CD14-positive monocyte (primary cell): ENCODE data around the gene ZDHHC17. TPM values are rescaled to one million over a fixed set of nuclear protein-coding genes. Genes with fewer than 3 reads are reported as not detected.

Source experiments
- DNase-seq, 3 donors: peaks; one replicate each; pipeline ENCODE4 v3.0.0-alpha.2; 2011 to 2022
- H2AFZ ChIP-seq: 2 replicates; pipeline ENCODE4 v1.6.0; 2012; ENCODE audit warnings: mild to moderate bottlenecking, low read depth, low read length, inconsistent platforms; ENCODE audit not compliant: insufficient read depth, poor library complexity, severe bottlenecking
- H3K27ac ChIP-seq, 2 donors: 1 replicate in 1 of 2; 2 replicates in 1 of 2; pipeline ENCODE4 v1.5.1; 2012 to 2013; ENCODE audit warnings: low read length in 2 of 2, control low read depth in 1 of 2, inconsistent platforms in 1 of 2, low read depth in 1 of 2, mild to moderate bottlenecking in 1 of 2
- H3K27me3 ChIP-seq, 2 donors: one replicate each; pipeline versions ENCODE4 v1.6.0 to v1.6.1; 2011 to 2013; ENCODE audit warnings: low read length in 2 of 2; ENCODE audit not compliant: control insufficient read depth in 2 of 2, insufficient read depth in 2 of 2
- H3K36me3 ChIP-seq, 2 donors: replicated peaks in 1 of 2; 1 replicate in 1 of 2; 2 replicates in 1 of 2; pipeline versions ENCODE4 v1.5.1 to v1.6.1; 2012 to 2013; ENCODE audit warnings: low read length in 2 of 2, control low read depth in 1 of 2, inconsistent platforms in 1 of 2, mild to moderate bottlenecking in 1 of 2; ENCODE audit not compliant: insufficient read depth in 2 of 2, control insufficient read depth in 1 of 2
- H3K4me1 ChIP-seq, 2 donors: 1 replicate in 1 of 2; 2 replicates in 1 of 2; pipeline versions ENCODE4 v1.5.1 to v1.6.1; 2012 to 2013; ENCODE audit warnings: low read length in 2 of 2, control low read depth in 1 of 2, inconsistent platforms in 1 of 2, mild to moderate bottlenecking in 1 of 2, moderate library complexity in 1 of 2; ENCODE audit not compliant: insufficient read depth in 2 of 2, control insufficient read depth in 1 of 2
- H3K4me2 ChIP-seq: replicated peaks from 2 replicates; pipeline ENCODE3; 2012; ENCODE audit warnings: low read length, moderate library complexity, mild to moderate bottlenecking; ENCODE audit not compliant: poor library complexity, severe bottlenecking; ENCODE audit errors: extremely low read depth
- H3K4me3 ChIP-seq, 3 experiments: fragments of 200-600 bp in 1 of 3; sonication (generic) in 1 of 3; replicated peaks in 1 of 3; 1 replicate in 2 of 3; 2 replicates in 1 of 3; pipeline ENCODE4 v1.5.1; 2011 to 2013; ENCODE audit warnings: low read length in 3 of 3, mild to moderate bottlenecking in 3 of 3, control low read depth in 2 of 3, low read depth in 2 of 3, inconsistent platforms in 1 of 3, moderate library complexity in 1 of 3
- H3K79me2 ChIP-seq: 2 replicates; pipeline ENCODE4 v1.6.0; 2012; ENCODE audit warnings: mild to moderate bottlenecking, control low read depth, inconsistent platforms, low read length, moderate library complexity; ENCODE audit not compliant: insufficient read depth
- H3K9ac ChIP-seq: 2 replicates; pipeline ENCODE4 v1.6.0; 2017; ENCODE audit warnings: low read length, mild to moderate bottlenecking; ENCODE audit not compliant: insufficient read depth, poor library complexity, severe bottlenecking
- H3K9me3 ChIP-seq, 2 donors: replicated peaks in 1 of 2; 1 replicate in 1 of 2; 2 replicates in 1 of 2; pipeline versions ENCODE4 v1.5.1 to v1.6.1; 2012 to 2013; ENCODE audit warnings: low read length in 2 of 2, control low read depth in 1 of 2; ENCODE audit not compliant: control insufficient read depth in 1 of 2, insufficient read depth in 1 of 2
- H4K20me1 ChIP-seq: 2 replicates; pipeline ENCODE4 v1.6.0; 2012; ENCODE audit warnings: mild to moderate bottlenecking, low read length, control low read depth, moderate library complexity; ENCODE audit not compliant: insufficient read depth
- H3K27ac Mint-ChIP-seq, 7 donors: one replicate each; pipeline ENCODE4 v1.8.0; 2020; ENCODE audit warnings: mild to moderate bottlenecking in 7 of 7, mixed read lengths in 7 of 7, moderate library complexity in 6 of 7, inconsistent platforms in 2 of 7
- H3K27me3 Mint-ChIP-seq, 3 donors: one replicate each; pipeline ENCODE4 v1.8.0; 2021 to 2022; ENCODE audit warnings: low read depth in 3 of 3, mild to moderate bottlenecking in 3 of 3, mixed read lengths in 3 of 3, moderate library complexity in 3 of 3, inconsistent platforms in 1 of 3
- H3K36me3 Mint-ChIP-seq, 2 donors: one replicate each; pipeline ENCODE4 v1.8.0; 2020; ENCODE audit warnings: mixed read lengths in 2 of 2, inconsistent platforms in 1 of 2, mild to moderate bottlenecking in 1 of 2
- H3K4me1 Mint-ChIP-seq: one replicate; pipeline ENCODE4 v1.8.0; 2020; ENCODE audit warnings: mild to moderate bottlenecking, mixed read lengths
- H3K4me3 Mint-ChIP-seq, 2 donors: one replicate each; pipeline ENCODE4 v1.8.0; 2020; ENCODE audit warnings: mild to moderate bottlenecking in 2 of 2, mixed read lengths in 2 of 2, moderate library complexity in 1 of 2
- H3K9me3 Mint-ChIP-seq, 7 donors: one replicate each; pipeline ENCODE4 v1.8.0; 2020 to 2022; ENCODE audit warnings: mixed read lengths in 7 of 7, mild to moderate bottlenecking in 6 of 7, moderate library complexity in 6 of 7, inconsistent platforms in 2 of 7
- WGBS: methylation state at CpG from one replicate; pipeline ENCODE4 v1.1.5; 2013; ENCODE audit warnings: missing lambda C conversion rate; ENCODE audit not compliant: insufficient coverage; 5-methylcytosine and 5-hydroxymethylcytosine counted together
- intact Hi-C, 2 donors: fragments of 100-400 bp; cut with micrococcal nuclease; formaldehyde crosslinking; loops; one replicate each; pipeline versions ENCODE4 v1.15.0 to v1.15.1; 2023
- polyA plus RNA-seq, 3 donors: library from polyadenylated mRNA; depleted of rRNA in 1 of 3; unstranded in 2 of 3; stranded (reverse) in 1 of 3; fragments of 300-500 nt in 2 of 3; fragments of >200 nt in 1 of 3; fragmentation: Illumina TruSeq in 2 of 3; gene quantifications; 1 replicate in 2 of 3; 2 replicates in 1 of 3; pipeline ENCODE4 v1.2.3, GENCODE V29; 2012 to 2021
- TF ChIP-seq, protein P1 (sequence below): fragments of 200-600 bp; IDR thresholded peaks from one replicate; pipeline ENCODE4 v1.8.0; 2022; ENCODE audit warnings: antibody characterized with exemption, mild to moderate bottlenecking

The ZDHHC17 gene
- polyA plus RNA-seq, 3 donors = 4.6 to 31.4 (median 9.3) TPM

DNA sequence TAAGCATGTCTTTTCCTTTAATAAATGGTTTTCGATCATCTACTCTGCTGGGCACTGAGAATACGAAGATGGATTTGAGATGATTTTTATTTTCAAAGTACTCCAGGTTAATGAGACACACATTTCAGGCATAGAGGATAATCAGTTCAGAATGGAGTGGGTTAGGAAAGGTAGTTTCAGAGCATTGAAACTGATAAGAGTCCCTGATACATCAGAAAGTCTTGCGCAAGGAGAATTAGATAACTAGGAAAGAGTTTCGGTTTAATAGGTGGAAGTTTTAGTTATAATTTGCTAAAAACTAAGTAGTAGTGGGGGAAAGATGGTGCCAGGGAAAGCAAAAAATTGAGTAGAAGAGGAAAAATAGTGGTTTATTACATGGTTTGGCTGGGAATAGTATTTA, 50.1 kb downstream of the ZDHHC17 start:
- intact Hi-C loops = no loop called here
- Histone ChIP-seq H3K4me2 (no peak overlapping the region), H2AFZ (no peak overlapping the region), H3K4me1 (no peaks in the 10 kb centered on the region), H3K9me3 (no peaks in the 10 kb centered on the region), H3K9ac (no peak overlapping the region), H4K20me1 (peaks cover 4% of the 10 kb centered on the region), H3K27ac (no peak overlapping the region), H3K4me3 (no peak overlapping the region), H3K36me3 (peaks cover 52 to 74% of the 10 kb centered on the region in 2 donors), H3K79me2 (no peaks in the 10 kb centered on the region), H3K27me3 (no peaks in the 10 kb centered on the region)
- Mint-ChIP-seq H3K27ac (no peak overlapping the region), H3K9me3 (no peaks in the 10 kb centered on the region), H3K4me3 (no peak overlapping the region), H3K27me3 (no peaks in the 10 kb centered on the region), H3K4me1 (no peaks in the 10 kb centered on the region), H3K36me3 (peaks cover 56 to 57% of the 10 kb centered on the region in 2 donors)
- WGBS = 94% methylated on average over 2 of the region's 4 CpGs
- DNase-seq = no peak
- TF ChIP-seq, protein P1, sequence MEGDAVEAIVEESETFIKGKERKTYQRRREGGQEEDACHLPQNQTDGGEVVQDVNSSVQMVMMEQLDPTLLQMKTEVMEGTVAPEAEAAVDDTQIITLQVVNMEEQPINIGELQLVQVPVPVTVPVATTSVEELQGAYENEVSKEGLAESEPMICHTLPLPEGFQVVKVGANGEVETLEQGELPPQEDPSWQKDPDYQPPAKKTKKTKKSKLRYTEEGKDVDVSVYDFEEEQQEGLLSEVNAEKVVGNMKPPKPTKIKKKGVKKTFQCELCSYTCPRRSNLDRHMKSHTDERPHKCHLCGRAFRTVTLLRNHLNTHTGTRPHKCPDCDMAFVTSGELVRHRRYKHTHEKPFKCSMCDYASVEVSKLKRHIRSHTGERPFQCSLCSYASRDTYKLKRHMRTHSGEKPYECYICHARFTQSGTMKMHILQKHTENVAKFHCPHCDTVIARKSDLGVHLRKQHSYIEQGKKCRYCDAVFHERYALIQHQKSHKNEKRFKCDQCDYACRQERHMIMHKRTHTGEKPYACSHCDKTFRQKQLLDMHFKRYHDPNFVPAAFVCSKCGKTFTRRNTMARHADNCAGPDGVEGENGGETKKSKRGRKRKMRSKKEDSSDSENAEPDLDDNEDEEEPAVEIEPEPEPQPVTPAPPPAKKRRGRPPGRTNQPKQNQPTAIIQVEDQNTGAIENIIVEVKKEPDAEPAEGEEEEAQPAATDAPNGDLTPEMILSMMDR = no peak

DNA sequence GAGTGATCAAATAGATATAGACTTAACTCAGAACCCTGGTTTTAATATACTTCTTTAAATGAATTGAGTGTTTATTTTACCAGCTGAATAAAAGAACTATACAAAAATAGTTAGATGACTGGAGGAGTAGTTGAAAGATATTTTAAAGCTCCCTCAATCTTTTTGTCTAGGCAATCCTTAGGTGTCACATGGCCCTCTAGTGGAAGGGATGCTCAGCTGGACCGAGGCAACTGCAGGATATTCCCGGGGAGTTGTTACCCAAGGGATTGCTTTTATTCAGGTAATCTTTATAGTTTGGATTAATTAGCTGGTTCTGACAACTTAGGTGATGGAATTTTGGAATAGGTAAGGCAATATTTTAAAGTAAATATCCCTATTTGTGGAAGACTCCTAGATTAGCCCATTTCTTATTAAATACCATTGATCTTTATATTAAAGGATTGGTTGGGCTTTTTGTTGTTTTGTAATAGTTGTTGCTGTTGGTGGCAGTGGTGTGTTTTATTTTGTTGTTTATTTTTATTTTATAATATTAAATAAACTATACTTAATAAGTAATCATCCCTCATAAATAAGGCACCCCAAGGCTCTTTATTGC, 57.1 kb downstream of the ZDHHC17 start:
- intact Hi-C loops = no loop called here
- no peaks in the 10 kb centered on the region for H3K27me3 Mint-ChIP-seq
- Histone ChIP-seq H3K36me3 (peaks cover 46 to 47% of the 10 kb centered on the region in 2 donors), H3K27me3 (no peaks in the 10 kb centered on the region), H3K9ac (no peak overlapping the region), H3K4me3 (no peak overlapping the region), H3K9me3 (no peaks in the 10 kb centered on the region), H3K4me2 (no peak overlapping the region), H3K79me2 (no peaks in the 10 kb centered on the region), H4K20me1 (no peaks in the 10 kb centered on the region), H2AFZ (no peak overlapping the region), H3K4me1 (no peaks in the 10 kb centered on the region), H3K27ac (no peak overlapping the region)
- no peaks in the 10 kb centered on the region for H3K9me3 Mint-ChIP-seq
- no peaks in the 10 kb centered on the region for H3K4me1 Mint-ChIP-seq
- DNase-seq = no peak
- WGBS = 88% methylated on average over 1 of the region's 2 CpGs
- H3K36me3 Mint-ChIP-seq = peaks cover 51 to 54% of the 10 kb centered on the region in 2 donors
- TF ChIP-seq, protein P1 = no peak
- no peak overlapping the region for H3K27ac Mint-ChIP-seq
- no peak overlapping the region for H3K4me3 Mint-ChIP-seq
